ENCODE results near the gene NOSIP.

DNA sequence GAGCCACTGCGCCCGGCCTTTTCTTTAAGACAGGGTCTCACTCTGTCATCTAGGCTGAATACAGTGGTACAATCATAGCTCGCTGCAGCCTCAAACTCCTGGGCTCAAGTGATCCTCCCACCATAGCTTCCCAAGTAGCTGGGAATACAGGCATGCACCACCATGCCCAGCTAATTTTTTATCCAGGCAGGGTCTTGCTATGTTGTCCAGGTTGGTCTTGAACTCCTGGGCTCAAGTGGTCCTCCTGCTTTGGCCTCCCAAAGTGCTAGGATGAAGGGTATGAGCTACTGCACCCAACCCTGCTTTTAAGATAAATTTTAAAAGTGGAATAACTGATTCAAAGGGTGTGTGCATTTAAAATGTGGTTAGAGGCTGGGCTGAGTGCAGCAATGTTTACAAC lies 14.1 kb downstream of the NOSIP start:
- no peak for TF ChIP-seq CTCF (IDR thresholded peaks at IDR 0.05)
- TF ChIP-seq EZH2 (IDR thresholded peaks at IDR 0.05), result no peak
- TF ChIP-seq EZH2phosphoT487 (IDR thresholded peaks at IDR 0.05), result no peak

All from neural progenitor cell (in vitro differentiated cells).